ENCODE data around the gene NPTN. TPM values are rescaled to one million over a fixed set of nuclear protein-coding genes. Genes with fewer than 3 reads are reported as not detected.

Gene NPTN
- total RNA-seq, 1 donor from 2014 or later: 139 TPM

DNA sequence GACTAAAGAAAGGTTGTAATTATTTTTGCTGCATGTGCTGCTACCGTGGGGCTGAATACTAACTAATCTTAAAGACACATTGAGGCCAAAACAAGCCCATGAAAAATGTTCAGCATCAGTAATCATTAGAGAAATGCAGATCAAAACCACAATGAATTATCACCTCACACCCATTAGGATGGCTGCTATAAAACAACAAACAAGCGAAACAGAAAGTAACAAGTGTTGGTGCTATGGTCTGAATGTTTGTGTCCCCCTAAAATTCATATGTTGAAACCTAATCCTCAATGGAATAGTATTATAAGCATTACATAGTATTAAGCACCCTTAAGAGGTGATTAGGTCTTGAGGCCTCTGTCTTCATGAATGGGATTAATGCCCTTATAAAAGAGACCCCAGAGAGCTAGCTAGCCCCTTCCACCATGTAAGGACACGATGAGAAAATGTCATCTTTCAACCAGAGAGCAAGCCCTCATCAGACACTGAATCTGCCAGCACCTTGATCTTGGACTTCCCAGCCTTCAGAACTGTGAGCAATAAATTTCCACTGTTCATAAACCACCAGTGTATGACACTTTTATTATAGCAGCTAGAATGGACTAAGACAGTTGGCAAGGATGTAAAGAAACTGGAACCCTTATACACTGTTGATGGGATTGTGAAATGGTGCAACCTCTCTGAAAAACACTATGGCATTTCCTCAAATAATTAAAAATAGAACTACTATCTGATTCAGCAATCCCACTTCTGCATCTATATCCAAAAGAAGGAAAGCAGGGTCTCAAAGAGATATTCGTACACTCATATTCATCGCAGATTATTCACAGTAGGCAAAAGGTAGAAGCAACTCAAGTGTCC, 114.1 kb downstream of the NPTN start:
- intact Hi-C loops (cut with DNase I): no loop called here
- Histone ChIP-seq H3K36me3 (no peaks in the 10 kb centered on the region), H3K9me3 (no peaks in the 10 kb centered on the region), H3K4me1 (no peaks in the 10 kb centered on the region), H3K4me3 (no peak overlapping the region), H3K27me3 (no peaks in the 10 kb centered on the region), H3K27ac (no peak overlapping the region)
- no peak for TF ChIP-seq POLR2AphosphoS5 (IDR thresholded peaks at IDR 0.05; ENCODE audit: insufficient read depth in 1 of 2, low read depth in 1 of 2)
- TF ChIP-seq POLR2A (IDR thresholded peaks at IDR 0.05): no peak
- TF ChIP-seq, protein P1, sequence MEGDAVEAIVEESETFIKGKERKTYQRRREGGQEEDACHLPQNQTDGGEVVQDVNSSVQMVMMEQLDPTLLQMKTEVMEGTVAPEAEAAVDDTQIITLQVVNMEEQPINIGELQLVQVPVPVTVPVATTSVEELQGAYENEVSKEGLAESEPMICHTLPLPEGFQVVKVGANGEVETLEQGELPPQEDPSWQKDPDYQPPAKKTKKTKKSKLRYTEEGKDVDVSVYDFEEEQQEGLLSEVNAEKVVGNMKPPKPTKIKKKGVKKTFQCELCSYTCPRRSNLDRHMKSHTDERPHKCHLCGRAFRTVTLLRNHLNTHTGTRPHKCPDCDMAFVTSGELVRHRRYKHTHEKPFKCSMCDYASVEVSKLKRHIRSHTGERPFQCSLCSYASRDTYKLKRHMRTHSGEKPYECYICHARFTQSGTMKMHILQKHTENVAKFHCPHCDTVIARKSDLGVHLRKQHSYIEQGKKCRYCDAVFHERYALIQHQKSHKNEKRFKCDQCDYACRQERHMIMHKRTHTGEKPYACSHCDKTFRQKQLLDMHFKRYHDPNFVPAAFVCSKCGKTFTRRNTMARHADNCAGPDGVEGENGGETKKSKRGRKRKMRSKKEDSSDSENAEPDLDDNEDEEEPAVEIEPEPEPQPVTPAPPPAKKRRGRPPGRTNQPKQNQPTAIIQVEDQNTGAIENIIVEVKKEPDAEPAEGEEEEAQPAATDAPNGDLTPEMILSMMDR (IDR thresholded peaks at IDR 0.05): no peak
- no peak for DNase-seq (ENCODE audit: extremely low spot score in 2 of 2)

DNA sequence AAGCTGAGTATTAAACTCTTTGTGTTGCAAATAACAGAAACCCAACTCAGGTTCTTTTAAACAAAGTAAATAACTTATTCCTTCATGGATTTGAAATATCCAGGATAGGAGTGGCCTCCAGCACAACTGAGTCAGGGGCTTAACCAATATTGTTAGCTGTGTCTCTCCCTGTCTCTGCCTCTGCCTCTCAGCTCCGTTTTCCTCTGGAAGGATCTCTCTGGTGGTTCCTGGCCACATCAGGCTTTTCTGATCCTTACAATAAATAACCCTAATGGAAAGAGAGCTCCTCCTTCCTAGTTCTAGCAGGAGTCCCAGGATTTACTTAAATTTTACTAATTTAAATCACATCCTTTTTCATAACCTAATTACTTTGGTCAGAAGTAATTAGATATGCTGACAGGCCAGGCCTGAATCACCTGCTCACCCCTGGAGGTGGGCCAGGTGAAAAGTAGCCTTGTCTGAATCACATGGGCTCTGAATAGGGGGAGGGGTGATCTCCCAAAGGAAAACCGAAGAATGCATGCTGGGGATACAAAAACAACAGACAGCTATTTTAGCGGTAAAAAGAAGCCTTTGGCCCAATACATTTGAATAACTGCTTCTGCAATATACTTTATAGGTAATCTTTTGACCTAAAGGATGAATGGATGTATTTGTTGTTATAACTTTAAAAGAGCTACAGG, 114.9 kb downstream of the NPTN start:
- Histone ChIP-seq H3K36me3 (no peaks in the 10 kb centered on the region), H3K27me3 (no peaks in the 10 kb centered on the region), H3K27ac (no peak overlapping the region), H3K4me1 (no peaks in the 10 kb centered on the region), H3K4me3 (no peak overlapping the region), H3K9me3 (no peaks in the 10 kb centered on the region)
- intact Hi-C loops (cut with DNase I): no loop called here
- DNase-seq (ENCODE audit: extremely low spot score in 2 of 2): no peak
- no peak for TF ChIP-seq POLR2AphosphoS5 (IDR thresholded peaks at IDR 0.05; ENCODE audit: insufficient read depth in 1 of 2, low read depth in 1 of 2)
- no peak for TF ChIP-seq POLR2A (IDR thresholded peaks at IDR 0.05)
- TF ChIP-seq, protein P1 (IDR thresholded peaks at IDR 0.05): no peak

DNA sequence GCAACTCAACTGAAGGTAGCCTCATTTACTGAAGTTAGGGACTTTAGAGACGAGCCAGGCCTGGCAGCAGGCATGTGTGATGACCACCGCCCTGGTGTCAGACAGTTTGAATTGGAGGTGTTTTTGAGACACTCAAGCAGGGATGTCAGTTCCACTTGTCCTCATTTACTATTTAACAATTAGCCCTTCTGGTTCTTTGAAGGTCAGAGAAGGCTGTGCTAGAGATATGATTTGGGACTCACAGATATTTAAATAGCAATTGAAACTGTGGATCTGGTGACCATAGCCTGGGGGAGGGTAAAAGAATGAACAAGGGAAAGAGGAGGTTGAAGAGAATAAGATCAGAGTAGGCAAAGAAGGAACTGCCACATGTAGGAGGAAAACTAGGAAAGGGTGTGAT, 115.6 kb downstream of the NPTN start:
- Histone ChIP-seq H3K27ac (no peak overlapping the region), H3K9me3 (no peaks in the 10 kb centered on the region), H3K27me3 (no peaks in the 10 kb centered on the region), H3K4me3 (no peak overlapping the region), H3K36me3 (no peaks in the 10 kb centered on the region), H3K4me1 (no peaks in the 10 kb centered on the region)
- TF ChIP-seq, protein P1 (IDR thresholded peaks at IDR 0.05): no peak
- no peak for TF ChIP-seq POLR2AphosphoS5 (IDR thresholded peaks at IDR 0.05; ENCODE audit: insufficient read depth in 1 of 2, low read depth in 1 of 2)
- no peak for TF ChIP-seq POLR2A (IDR thresholded peaks at IDR 0.05)
- intact Hi-C loops (cut with DNase I): no loop called here
- no peak for DNase-seq (ENCODE audit: extremely low spot score in 2 of 2)

DNA sequence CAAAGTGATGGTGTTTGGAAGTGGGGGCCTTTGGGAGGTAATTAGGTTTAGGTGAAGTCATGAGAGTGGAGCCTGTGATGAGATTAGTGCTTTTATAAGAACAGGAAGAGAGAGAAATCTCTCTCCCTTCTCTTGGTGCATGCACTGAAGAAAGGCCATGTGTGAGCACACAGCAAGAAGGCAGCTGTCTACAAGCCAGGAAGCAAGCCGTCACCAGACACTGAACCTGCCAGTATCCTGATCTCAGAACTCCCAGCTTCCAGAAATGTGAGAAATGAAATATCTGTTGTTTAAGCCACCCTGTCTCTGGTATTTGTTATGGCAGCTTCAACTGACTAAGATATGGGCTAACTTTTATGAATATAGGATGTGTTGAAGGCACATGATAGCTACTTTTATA, 117.7 kb downstream of the NPTN start:
- Histone ChIP-seq H3K4me1 (no peaks in the 10 kb centered on the region), H3K27me3 (no peaks in the 10 kb centered on the region), H3K36me3 (no peaks in the 10 kb centered on the region), H3K27ac (no peak overlapping the region), H3K9me3 (no peaks in the 10 kb centered on the region), H3K4me3 (no peak overlapping the region)
- intact Hi-C loops (cut with DNase I): no loop called here
- TF ChIP-seq POLR2A (IDR thresholded peaks at IDR 0.05) (no peak), POLR2AphosphoS5 (IDR thresholded peaks at IDR 0.05; ENCODE audit: insufficient read depth in 1 of 2, low read depth in 1 of 2) (no peak)
- TF ChIP-seq, protein P1 (IDR thresholded peaks at IDR 0.05): no peak
- no peak for DNase-seq (ENCODE audit: extremely low spot score in 2 of 2)

Other genes with a start within 250 kb of the NPTN start
- gene REC114, start 190.2 kb downstream of the NPTN start, total RNA-seq: not detected
- gene CD276, start 51.0 kb upstream of the NPTN start, total RNA-seq: 78.1 TPM
- gene INSYN1, start 120.0 kb upstream of the NPTN start, total RNA-seq: 5.6 TPM
- not detected for gene TBC1D21, start 240.2 kb upstream of the NPTN start, total RNA-seq

Measured in vagina (tissue), 2 donors.